GM21447 (cell line): ENCODE data around the gene IL31.
A peak's percentile ranks its signal among the peaks of the same experiment; 100 is the strongest.
"Not testable (repeated sequence)": the region's sequence is repeated elsewhere in the genome, so short reads cannot be mapped to it uniquely, and the experiment has no call there.

ENCODE experiments used
- ATAC-seq: cut with Tn5 transposase; IDR thresholded peaks from one replicate; pipeline ENCODE4 v1.9.1; 2021; ENCODE audit not compliant: unreplicated experiment

IL31 gene

DNA sequence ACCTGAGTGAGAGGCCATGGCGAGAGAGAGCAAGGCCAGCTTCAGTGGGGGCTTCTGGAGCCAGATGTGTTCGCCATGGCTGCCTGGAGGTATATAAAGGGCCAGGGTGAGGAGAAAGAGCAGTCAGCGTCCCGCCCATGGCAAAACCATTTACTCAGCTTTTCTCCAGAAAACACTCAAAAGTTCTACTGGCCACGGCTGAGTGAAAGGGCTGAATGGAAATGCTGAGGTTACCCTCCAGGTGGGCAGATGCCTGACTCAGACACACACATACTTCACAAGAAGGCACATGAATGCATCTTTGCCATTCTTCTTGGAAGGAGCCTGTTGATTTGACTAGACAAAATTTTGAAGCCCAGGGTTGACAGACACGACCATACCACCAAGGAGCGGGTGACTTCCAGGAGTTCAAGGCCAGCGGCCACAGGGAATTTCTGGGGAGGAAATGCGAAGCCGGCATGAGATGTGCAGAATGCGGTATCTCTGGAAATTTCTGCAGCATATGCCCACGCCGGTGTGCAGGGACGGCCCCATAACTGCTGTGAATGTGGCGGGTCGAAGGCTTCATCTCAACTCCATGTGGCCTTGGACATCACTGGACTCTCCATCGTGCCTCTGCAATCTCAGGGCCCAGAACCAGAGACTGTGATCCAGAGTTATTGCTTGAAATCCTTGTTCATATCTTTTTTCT lies at the start of gene IL31:
TSS of gene IL31 (minus strand) at position 67 of the 691 bp plus-strand sequence. CDS start at position 18, 49 bp downstream.
- no peak for ATAC-seq

DNA sequence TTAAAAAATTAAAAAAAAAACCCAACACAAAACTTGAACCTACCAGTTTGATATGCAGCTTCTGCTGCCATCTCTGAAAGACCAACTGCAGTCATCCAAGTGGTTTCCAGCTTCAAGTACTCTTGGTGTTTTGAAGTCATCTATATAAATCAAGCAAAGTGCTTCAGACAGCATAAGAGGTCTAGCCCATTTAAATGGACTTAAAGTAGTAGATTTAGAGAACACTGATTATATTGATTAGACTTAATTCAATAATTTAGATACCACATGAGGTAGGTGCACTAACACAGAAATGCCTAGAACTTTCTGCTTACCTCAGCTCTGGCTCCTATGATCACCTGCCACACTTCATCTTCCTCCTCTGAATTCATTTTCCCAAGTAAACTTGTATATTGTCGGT lies 42.4 kb upstream of the IL31 start:
- ATAC-seq, result no peak

DNA sequence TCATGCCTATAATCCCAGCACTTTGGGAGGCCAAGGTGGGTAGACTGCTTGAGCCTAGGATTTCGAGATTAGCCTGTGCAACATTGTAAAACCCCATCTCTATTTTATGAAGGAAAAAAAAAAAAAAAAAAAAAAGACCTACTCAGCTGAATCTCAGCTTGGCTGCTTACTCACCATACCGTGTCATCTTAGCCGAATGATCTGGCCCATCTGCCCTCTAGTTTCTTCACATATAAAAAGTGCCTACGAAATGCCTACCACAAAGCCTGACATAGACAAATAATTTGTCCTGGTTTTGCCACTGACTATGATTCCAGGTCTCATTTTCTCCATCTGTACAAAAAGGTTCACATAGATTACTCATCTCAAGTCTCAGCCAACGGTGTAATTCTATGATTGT lies 41.8 kb upstream of the IL31 start:
- no peak for ATAC-seq

DNA sequence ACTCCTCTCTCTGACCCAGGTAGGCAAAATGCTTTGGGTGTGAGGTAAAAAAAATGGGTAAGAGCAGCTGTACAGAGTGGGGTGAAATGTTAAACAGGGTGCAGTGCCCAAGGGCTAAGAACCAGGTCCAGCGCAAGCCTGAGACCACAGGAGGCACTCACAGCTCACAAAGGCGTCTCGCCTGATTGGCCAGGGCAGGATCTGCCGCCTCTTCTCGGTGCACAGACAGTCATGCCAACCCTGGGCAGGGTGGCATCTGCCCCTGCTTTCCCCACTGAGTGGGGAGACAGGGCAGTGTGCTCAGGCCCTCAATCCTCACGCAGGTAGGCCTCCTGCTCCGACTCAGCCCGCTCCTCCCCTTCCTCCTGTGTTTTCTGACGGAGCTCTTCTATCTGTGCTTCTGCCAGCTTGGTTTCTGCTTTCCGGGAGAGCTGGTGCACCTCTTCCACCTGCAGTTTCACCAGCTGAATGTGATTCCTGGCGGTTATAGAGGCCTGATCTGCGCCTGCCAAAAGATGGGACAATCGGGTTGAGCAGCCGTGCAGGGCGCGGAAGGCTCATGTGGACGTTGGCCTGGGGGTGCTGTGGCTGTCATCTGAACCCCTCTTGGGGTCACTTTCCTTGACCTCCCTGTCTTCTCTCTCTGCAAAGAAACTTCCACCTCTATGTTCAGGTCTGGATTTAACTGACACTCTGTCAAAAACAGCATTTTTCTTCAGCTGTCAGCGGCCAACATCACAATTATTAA lies 34.2 kb upstream of the IL31 start:
- ATAC-seq, result no peak

DNA sequence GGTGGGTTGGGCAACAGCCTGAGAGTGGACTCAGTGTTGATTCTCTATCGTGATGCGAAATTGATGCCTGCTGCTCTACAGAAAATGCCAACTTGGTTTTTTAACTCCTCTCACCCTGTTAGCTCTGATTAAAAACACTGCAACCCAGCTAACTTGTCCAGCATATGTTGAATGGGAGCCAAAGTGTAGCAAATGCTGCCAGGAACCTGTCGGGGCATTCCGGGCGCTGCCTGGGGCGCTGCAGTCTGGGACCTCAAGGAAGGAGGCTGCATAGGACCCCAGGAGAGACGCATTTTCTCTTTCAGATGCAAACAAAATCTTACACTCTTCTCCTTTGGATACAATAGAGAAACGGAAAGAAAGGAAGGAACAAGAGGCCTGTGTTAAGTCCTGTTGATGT lies 33.4 kb upstream of the IL31 start:
- no peak for ATAC-seq

DNA sequence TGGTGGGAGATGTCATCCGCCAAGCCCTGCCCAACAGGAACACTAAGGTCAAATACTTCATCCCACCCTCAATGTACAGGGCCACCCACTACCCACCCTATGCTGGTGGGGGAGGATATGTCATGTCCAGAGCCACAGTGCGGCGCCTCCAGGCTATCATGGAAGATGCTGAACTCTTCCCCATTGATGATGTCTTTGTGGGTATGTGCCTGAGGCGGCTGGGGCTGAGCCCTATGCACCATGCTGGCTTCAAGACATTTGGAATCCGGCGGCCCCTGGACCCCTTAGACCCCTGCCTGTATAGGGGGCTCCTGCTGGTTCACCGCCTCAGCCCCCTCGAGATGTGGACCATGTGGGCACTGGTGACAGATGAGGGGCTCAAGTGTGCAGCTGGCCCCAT lies 33.0 kb upstream of the IL31 start:
- no peak for ATAC-seq

DNA sequence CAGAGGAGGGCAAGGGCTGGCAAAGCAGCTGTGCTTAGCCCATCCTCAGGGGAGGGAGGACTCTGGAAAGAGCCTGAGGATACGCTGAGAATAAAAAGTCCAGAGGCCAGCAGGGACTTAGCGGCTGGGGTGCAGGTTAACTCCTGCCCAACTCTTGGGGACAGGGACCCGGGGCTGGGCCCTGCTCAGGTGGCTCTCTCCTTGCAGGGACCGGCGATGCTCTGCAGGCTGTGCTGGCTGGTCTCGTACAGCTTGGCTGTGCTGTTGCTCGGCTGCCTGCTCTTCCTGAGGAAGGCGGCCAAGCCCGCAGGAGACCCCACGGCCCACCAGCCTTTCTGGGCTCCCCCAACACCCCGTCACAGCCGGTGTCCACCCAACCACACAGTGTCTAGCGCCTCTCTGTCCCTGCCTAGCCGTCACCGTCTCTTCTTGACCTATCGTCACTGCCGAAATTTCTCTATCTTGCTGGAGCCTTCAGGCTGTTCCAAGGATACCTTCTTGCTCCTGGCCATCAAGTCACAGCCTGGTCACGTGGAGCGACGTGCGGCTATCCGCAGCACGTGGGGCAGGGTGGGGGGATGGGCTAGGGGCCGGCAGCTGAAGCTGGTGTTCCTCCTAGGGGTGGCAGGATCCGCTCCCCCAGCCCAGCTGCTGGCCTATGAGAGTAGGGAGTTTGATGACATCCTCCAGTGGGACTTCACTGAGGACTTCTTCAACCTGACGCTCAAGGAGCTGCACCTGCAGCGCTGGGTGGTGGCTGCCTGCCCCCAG lies 32.3 kb upstream of the IL31 start:
- ATAC-seq, result no peak

DNA sequence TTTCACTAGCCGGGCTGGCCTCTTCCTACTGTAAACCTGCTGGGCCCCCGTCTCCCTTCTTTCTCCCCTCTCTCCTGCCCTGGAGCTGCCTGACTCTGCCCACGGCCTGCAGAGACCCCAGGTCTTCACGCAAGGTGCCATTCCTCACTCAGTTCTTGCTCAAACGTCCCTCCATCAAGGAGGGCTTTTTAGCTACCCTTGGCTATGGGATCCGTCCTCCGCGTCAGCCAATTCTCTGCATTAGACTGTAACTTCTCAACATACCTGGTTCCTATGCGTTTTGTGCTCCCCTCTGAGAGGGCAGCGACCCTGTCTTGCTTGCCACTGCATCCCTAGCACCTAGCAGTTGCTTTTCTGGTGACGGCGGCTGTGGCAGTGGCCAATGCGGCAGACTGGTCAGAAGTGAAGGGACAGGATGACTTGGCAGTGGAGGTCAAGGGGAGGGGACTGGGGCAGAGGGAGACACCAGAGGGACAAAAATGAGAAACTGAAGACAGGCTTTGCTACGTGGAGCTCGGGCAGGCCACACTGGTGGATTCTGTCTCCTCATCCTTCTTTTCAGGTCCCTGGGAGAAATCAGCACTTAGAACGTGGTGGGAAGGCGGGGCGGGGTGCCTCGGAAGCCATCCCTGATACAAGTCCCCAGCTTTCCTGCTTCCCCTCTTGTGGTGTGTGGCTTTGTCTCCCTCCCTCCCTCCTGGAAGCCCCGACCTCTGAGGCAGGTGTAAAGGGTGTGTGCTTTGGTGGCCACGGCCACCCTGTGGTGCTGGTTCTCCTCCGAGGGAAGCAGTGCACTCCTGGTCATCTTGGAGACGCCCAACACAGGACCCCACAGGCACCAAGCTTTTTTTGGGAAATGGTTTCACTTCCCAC lies 31.3 kb upstream of the IL31 start:
- ATAC-seq, result no peak

DNA sequence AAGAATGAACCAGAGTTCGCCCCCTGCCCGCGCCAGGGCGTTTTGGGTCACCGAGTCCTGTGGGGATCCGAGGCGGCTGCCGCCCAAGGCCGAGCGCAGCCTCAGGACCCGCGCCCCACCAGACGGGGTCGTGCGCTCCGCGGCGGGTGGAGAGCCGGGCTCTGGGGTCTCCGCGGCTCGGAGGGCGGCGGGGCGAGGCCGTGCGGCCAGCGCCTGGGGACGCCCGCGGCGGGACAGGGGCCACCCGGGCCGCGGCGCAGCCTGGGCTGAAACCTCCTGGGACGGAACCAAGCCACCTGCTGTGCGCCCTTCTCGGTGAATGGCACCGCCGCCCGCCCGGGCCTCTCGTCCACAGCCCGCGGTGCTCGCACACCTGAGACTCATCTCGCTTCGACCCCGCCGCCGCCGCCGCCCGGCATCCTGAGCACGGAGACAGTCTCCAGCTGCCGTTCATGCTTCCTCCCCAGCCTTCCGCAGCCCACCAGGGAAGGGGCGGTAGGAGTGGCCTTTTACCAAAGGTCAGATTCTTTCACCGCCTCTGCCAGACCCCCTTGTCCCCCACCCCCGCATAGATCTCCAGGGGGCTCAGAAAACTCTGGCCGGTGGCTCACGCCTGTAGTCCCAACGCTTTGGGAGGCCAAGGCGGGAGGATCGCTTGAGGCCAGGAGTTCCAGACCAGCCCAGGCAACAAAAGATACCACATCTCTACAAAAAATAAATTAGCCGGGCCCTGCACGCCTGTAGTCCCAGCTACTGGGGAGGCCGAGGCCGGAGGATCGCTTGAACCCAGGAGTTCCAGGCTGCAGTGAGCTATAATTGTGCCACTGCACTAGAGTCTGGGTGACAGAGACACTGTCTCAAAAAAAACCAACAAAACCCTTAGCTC lies 30.4 kb upstream of the IL31 start:
- no peak for ATAC-seq

DNA sequence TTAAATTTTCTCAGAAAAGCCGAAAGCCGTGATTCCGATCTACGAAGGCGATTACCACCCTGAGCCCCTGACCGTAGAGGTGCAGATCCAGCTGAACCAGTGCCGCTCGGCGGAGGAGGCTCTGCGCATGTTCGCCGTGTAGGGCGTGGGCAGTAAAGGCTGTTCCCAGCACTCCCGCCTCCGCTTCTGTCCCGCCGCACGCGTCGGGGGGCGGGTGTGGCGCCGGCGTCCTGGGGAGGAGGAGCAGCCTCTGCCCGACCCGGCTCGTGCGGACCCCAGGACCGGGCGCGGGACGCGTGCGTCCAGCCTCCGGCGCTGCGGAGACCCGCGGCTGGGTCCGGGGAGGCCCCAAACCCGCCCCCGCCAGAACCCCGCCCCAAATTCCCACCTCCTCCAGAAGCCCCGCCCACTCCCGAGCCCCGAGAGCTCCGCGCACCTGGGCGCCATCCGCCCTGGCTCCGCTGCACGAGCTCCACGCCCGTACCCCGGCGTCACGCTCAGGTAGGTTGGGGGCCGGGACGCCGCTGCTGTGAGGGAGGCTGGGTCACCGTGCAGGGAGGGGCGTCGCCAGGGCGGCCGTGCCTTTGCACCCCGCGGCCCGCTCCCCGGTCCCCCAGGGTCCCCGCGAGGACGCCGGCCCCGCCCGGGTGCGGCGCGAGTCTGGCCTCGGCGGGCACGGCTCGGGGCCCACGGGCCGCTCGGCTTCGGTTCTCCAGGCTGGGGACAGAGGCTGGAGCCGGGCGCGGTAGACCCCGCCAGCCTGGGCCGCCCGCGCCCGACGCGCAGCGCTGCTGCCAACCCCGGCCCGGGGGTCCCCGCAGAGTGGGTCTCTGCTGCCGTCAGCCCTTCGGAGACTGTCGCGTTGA lies 29.5 kb upstream of the IL31 start, which contains the start of gene B3GNT4:
TSS of gene B3GNT4 (plus strand) at position 409 of the 866 bp plus-strand sequence. CDS start 910 bp downstream, outside the sequence.
- peak; percentile 48 for ATAC-seq

DNA sequence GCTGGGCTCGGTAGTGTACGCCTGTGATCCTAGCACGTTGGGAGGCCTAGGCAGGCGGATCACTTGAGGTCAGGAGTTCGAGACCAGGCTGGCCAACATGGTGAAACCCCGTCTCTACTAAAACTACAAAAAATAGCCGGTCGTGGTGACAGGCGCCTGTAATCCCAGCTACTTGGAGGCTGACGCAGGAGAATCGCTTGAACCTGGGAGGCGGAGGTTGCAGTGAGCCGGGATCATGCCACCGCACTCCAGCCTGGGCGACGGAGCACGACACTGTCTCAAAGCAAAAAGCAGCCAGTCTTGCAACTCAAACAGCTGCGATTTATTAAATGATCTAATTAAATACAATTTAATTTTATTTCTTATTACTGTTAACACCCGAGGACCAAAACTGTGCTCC lies 28.8 kb upstream of the IL31 start:
- not testable (repeated sequence) for ATAC-seq

DNA sequence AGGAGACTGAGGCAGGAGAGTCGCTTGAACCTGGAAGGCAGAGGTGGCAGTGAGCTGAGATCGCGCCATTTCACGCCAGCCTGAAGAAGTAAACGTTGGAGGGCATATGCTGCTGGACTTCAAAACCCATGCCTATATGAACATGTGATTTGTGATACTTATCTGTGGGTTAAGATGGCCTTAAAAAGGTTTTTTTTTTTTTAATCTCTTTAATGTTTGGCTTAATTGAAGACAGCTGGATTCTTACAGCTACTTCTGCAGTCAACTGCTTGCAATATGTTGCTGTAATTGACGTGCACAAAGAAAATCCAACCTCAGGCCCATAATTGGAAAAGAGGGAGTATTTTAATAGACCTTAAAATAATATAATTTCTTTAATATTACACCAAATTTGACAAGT lies 28.0 kb upstream of the IL31 start:
- no peak for ATAC-seq

DNA sequence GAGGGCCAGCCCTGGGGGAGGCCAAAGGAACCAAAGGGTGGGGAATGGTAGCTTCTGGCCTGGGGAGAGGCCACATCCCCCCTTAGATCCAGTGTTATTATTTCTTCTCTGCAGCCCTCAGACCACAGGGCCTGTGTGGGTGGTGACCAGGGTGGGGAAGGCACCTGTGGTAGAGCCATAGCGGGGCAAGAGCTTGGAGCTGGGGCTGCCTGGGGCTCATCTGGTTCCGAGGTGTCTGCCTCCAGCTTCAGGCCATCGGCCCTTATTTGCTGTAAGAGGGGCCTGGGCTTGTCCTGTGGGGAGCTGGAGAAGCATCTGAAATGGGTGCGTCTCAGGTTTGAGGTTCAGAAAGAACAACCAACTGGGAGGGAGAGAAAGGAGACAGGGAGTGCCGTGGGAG lies 27.4 kb upstream of the IL31 start:
- ATAC-seq, result no peak

DNA sequence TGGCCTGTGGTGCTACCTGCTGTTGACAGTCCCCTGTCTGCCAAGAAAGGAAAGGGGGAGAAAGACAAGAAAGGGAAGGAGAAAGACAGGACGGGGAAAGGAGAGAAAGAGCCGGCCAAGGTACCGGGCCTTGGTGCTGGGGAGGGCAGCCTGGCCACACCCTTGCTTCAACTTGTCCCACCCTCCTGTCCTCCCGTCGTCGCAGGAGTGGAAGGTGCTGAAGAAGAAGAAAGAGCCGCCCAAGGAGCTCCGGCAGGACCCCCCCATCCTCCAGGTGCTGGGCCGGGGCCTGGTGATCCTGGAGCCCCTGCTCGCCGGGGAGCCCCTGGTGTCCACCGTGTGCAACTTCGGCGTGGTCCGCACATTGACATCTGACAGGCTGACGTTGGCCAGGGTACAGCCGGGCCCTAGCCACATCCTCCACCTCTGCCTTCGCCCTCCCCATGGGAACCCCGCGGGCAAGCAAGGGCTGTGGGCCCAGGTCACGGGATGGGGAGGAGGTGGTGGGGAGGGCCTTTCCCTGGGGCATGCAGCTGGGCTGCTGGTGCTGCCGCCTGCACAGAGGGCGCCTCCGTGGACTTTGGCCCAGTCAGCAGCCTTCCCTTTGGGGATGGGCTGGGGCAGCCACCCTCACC lies 26.6 kb upstream of the IL31 start:
- ATAC-seq, result no peak

DNA sequence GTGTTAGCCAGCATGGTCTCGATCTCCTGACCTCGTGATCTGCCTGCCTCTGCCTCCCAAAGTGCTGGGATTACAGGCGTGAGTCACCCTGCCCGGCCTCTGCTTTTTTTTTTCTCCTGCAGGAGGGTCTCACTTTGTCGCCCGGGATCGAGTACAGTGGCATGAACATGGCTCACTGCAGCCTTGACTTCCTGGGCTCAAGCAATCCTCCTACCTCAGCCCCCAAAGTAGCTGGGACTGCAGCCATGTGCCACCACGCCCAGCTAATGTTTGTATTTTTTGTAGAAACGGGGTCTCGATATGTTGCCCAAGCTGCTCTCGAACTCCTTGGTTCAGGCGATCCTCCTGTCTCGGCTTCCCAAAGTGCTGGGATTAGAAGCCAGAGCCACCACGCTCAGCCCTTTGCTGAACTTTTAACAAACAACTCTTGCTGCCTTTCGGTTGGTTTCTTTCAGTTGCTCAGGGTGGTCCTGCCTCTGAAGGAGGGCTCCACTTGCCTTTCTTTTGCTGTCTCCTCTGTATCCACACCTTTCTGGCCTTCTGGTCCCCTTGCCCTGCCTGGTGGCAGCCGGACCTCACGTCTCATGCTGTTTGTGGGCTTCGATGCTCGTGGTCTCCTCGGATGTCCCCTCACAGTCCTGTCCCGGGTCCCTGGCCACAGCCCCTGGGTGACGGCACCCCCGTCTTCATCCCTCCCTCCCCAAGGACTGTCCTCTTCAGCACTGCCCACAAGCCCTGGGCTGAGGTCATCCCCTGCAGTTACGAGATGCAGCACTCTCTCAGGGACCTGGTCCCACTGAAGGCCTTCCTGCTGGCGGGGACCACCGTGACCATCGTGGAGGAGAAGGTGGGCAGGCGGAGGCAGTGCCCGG lies 25.7 kb upstream of the IL31 start:
- no peak for ATAC-seq

DNA sequence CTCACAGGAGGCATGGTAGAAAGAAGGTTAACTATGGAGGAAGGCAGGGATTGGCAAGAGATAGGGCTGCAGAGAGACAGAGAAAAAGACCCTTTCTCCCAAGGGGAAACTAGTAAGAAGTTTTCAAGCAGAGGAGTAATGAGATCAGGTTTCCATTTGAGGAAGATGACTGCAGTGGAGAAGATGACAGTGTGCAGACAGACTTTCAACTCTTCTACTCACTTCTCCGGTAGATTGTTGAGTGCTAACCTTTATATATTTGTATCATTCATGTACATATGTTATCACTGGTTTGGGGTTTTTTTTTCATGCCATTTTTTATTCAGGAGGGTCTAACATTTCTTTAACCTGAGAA lies 23.6 kb upstream of the IL31 start:
- ATAC-seq, result no peak

DNA sequence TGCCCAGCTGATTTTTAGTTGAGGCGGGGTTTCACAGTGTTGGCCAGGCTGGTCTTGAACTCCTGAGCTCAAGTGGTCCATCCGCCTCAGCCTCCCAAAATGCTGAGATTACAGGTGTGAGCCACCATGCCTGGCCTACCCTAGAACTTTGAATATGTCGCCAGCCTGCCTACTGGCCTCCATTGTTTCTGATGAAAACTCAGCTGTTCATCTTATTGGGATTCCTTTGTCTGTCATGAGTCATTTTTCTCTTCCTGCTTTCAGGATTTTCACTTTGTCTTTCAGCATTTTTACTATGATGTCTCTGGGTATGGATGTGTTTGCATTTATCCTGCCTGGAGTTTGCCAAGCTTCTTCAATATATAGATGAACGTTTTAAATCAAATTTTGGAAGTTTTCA lies 21.4 kb upstream of the IL31 start:
- no peak for ATAC-seq

DNA sequence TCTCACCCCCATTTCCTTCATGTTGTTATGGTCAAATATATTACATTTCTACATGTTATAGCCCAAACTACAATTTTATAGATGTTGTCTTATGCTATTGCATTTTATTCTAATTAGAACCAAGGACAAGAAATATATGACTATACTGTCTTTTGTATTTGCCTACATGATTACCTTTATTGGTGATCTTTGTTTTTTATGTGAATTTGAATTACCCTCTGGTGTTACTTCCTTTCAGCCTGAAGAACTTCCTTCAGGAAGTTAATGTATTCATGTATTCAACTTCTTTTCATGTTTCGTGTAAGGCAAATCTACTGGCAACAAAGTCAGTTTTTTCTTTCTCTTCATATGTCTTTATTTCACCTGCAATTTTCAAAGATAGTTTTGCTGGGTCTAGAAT lies 20.8 kb upstream of the IL31 start:
- no peak for ATAC-seq
